M059J (cell line): ENCODE data around the gene ING5. TPM values are rescaled to one million over a fixed set of nuclear protein-coding genes. Genes with fewer than 3 reads are reported as not detected.

Source experiments
- DNase-seq: peaks from one replicate; pipeline ENCODE4 v3.0.0-alpha.2; 2012; ENCODE audit warnings: low read depth
- total RNA-seq: library from RNA; depleted of rRNA; stranded (reverse); fragments of >200 nt; shearing (Covaris generic); gene quantifications from 2 replicates; pipeline ENCODE4 v1.2.3, GENCODE V29; 2014

Gene ING5
- total RNA-seq, 1 experiment from 2014 or later: 11.0 TPM

GRCh38 chr2:241706537-241706936, 4.7 kb downstream of the ING5 start:
- no peak for DNase-seq

GRCh38 chr2:241708879-241709278, 7.0 kb downstream of the ING5 start:
- DNase-seq: no peak

- no peak for DNase-seq
These were observed 17.3 kb downstream of the ING5 start for GRCh38 chr2:241719093-241719492.

DNA sequence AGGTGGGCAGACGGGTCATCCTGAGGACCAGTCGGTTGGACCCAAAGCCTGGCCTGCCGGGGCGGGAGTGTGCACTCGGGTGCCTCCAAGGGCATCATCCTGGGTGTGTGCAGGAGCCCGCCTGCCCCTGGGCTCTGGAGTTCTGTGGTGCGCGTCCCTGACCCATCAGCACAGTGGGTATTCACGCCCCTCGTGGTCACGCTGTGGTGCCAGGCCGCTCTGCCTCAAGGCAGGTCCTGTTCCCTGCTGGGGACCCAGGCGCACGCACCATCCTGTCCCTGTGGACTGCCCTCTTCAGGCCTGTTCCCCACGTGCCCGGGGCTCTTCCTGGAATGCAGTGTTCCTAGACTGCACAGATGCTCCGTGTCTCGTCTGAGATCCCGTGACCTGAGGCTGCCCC, 18.3 kb downstream of the ING5 start:
- no peak for DNase-seq

DNA sequence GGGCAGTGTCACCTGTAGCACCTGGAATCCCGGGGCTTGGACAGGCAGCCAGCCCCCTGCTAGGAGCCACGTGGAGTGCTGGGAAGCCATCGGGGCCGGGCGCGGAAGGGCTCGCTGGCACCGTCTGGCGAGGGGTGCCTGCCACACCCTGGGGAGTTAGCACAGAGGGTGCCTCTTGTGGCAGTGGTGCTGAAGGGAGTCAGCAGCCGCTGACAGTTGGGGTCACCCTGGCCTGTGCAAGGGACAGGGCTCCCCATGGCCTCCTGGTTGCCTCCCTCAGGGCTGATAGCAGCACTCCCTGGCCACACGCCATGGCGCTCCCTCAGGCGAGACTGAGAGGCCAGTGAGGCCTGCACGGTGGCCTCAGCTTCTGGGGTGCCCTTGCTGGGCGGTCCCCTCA, 18.7 kb downstream of the ING5 start:
- DNase-seq: no peak

DNA sequence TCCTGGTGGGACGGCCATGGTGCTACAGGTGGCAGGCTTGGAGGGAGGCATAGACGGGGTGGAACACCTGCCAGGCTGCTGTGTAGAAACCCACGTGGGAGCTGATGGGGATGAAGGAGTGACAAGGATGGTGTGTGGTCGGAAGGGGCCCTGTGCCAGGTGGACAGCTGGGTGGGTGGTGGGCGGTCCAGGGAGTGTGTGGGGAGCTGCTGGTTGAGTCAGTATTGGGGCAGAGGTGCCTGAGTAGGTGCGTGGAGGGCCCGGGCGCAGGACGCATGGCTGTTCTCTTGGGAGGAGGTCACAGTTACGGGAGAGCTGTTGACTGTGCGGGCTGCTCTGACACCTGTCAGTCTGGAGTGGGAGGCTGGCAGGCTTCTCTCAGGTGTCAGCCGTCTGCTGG, 20.0 kb downstream of the ING5 start:
- no peak for DNase-seq

GRCh38 chr2:241722896-241723454, 21.1 kb downstream of the ING5 start:
- no peak for DNase-seq

- DNase-seq: no peak
These were observed 22.6 kb downstream of the ING5 start for GRCh38 chr2:241724259-241724974.

- no peak for DNase-seq
These were observed 23.4 kb downstream of the ING5 start for GRCh38 chr2:241724975-241725870.

- DNase-seq: no peak
These were observed 24.6 kb downstream of the ING5 start for GRCh38 chr2:241726459-241726858.

DNA sequence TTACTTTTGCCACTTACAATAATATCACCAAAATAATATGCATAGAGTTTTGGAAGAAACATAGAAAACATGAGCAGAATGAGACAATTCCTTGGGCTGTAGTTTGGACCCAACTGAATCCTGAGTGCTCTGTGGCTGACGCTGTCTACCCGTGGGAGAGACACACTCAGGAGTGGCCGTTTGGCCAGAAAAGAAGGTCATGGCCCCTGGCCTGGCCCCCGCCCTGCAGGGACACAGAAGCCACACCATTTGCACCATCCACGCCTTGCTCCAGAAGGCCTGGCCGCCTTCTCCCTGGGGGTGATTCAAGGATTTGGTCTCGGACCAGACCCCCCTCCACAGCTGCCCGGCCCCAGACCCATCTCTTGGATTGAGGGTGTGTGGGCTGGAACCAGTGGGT, 26.2 kb downstream of the ING5 start:
- no peak for DNase-seq

DNA sequence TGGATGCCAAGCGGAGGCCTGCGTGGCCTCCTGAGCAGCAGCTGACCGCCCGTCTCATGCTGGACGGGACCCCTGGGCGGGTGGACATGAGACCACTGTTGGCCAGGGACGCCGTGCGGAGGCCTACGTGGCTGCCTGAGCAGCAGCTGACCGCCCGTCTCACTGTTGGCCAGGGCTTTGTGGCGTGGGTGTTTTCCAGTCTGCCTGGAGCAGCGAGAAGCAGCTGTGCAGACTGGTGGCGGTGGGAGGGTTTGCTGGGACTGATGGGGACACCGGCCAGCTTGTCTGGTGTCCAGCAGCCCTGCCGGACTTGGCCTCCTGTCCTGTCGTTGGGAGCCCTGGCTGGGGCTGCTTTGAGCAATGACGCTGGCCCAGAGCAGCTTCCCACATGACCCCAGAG, 26.8 kb downstream of the ING5 start:
- no peak for DNase-seq

DNA sequence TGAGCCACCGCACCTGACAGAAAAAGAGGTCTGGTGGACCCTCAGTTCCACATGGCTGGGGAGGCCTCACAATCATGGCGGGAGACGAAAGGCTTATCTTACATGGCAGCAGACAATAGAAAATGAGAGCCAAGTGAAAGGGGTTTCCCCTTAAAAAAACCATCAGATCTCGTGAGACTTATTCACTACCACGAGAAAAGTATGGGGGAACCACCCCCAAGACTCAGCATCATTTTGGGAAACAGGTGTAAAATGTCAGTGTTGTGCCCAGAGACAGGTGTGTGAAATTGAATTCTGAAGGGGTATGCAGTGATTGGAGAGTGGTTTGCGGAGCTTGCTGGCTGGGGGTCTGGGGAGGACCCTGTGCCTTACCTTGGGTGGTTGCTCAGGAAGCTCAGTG, 28.0 kb downstream of the ING5 start:
- no peak for DNase-seq

DNA sequence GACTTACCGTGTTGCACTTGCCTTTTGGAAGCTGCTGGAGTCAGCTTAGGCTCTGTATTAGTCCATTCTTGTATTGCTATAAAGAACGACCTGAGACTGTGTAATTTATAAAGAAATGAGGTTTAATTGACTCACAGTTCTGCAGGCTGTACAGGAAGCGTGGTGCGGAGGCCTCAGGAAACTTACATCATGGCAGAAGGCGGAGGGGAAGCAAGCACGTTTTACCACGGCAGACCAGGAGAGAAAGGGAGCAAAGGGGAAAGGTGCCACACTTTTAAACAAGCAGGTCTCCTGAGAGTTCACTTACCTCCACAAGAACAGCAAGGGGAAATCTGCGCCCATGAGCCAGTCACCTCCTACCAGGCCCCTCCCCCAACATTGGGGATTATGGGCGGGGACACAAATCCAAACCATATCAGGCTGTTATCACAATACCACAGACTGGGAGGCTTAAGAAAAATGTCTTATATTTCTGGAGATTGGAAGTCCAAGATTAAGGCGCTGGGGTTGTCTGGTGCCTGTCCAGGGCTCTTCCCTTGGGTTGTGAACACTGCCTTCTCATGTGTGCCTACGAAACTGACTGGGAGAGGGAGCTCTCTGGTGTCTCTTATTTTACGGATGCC, 28.9 kb downstream of the ING5 start:
- no peak for DNase-seq

GRCh38 chr2:241732513-241733186, 30.8 kb downstream of the ING5 start:
- DNase-seq: peak; percentile 48

GRCh38 chr2:241733391-241734207, 31.8 kb downstream of the ING5 start:
- DNase-seq: no peak

DNA sequence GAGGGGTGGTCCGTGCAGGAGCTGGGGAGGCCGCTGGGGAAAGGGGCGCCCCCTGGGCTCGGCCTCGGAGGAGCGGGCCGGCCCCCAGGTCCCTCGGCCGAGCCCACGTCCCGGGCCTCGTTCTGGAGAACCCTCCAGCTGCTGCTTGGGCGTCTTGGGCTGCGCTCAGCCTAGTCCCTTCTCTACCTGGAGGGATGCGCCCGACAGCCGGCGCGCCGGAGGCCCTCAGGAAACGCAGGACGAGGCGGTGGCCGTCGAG, 32.3 kb downstream of the ING5 start:
- DNase-seq: no peak

- peak; percentile 64 for DNase-seq
These were observed 32.8 kb downstream of the ING5 start, which contains the start of gene D2HGDH for GRCh38 chr2:241734467-241735208. Gene D2HGDH (plus strand): TSS chr2:241734630. CDS start chr2:241735225, 595 bp downstream.

- no peak for DNase-seq
These were observed 34.3 kb downstream of the ING5 start for GRCh38 chr2:241736111-241736510.

- no peak for DNase-seq
These were observed 36.3 kb downstream of the ING5 start for GRCh38 chr2:241738040-241738686.
